Immature natural killer cell (primary cell): ENCODE data around the gene GPATCH2L. TPM values are rescaled to one million over a fixed set of nuclear protein-coding genes. Genes with fewer than 3 reads are reported as not detected.

Experiments used
- DNase-seq, 3 donors: peaks; one replicate each; pipeline ENCODE4 v3.0.0; 2022; ENCODE audit warnings: mixed read lengths in 1 of 3
- H3K27ac Mint-ChIP-seq, 6 donors: one replicate each; pipeline ENCODE4 v1.8.0; 2020; ENCODE audit warnings: mixed read lengths in 6 of 6, mild to moderate bottlenecking in 5 of 6, inconsistent platforms in 4 of 6, moderate library complexity in 3 of 6
- H3K27me3 Mint-ChIP-seq, 3 donors: one replicate each; pipeline ENCODE4 v1.8.0; 2020 to 2021; ENCODE audit warnings: low read depth in 3 of 3, mild to moderate bottlenecking in 3 of 3, mixed read lengths in 3 of 3, moderate library complexity in 3 of 3, inconsistent platforms in 1 of 3
- H3K36me3 Mint-ChIP-seq, 3 donors: one replicate each; pipeline ENCODE4 v1.8.0; 2020; ENCODE audit warnings: mixed read lengths in 3 of 3, inconsistent platforms in 2 of 3, mild to moderate bottlenecking in 2 of 3
- H3K4me1 Mint-ChIP-seq, 2 donors: one replicate each; pipeline ENCODE4 v1.8.0; 2020; ENCODE audit warnings: inconsistent platforms in 2 of 2, mild to moderate bottlenecking in 2 of 2, mixed read lengths in 2 of 2, moderate library complexity in 1 of 2
- H3K4me3 Mint-ChIP-seq, 5 donors: one replicate each; pipeline ENCODE4 v1.8.0; 2020; ENCODE audit warnings: mild to moderate bottlenecking in 5 of 5, mixed read lengths in 5 of 5, inconsistent platforms in 3 of 5, moderate library complexity in 3 of 5
- H3K9me3 Mint-ChIP-seq, 6 donors: one replicate each; pipeline ENCODE4 v1.8.0; 2020; ENCODE audit warnings: mild to moderate bottlenecking in 6 of 6, mixed read lengths in 6 of 6, inconsistent platforms in 4 of 6, moderate library complexity in 3 of 6
- polyA plus RNA-seq, 3 donors: library from polyadenylated mRNA; unstranded; fragments of 300-500 nt; fragmentation: Illumina TruSeq; gene quantifications; one replicate each; pipeline ENCODE4 v1.2.3, GENCODE V29; 2021

The GPATCH2L gene
- polyA plus RNA-seq, 3 donors from 2014 or later, result 9.4 to 15.7 (median 14.7) TPM

- peak overlapping the region in 2 of 6 donors; percentile 11 to 32 for H3K27ac Mint-ChIP-seq
- no peaks in the 10 kb centered on the region for H3K9me3 Mint-ChIP-seq
- peaks cover 2 to 10% of the 10 kb centered on the region in 2 donors for H3K4me1 Mint-ChIP-seq
- H3K36me3 Mint-ChIP-seq, result peaks cover 31 to 52% (median 48%) of the 10 kb centered on the region in 3 donors
- DNase-seq, result no peak
- H3K4me3 Mint-ChIP-seq, result no peak overlapping the region
- no peaks in the 10 kb centered on the region for H3K27me3 Mint-ChIP-seq
Measured at GRCh38 chr14:76195003-76195402, 43.3 kb downstream of the GPATCH2L start.

- H3K36me3 Mint-ChIP-seq, result peaks cover 47 to 52% (median 52%) of the 10 kb centered on the region in 3 donors
- H3K4me3 Mint-ChIP-seq, result no peak overlapping the region
- H3K9me3 Mint-ChIP-seq, result no peaks in the 10 kb centered on the region
- no peaks in the 10 kb centered on the region for H3K27me3 Mint-ChIP-seq
- DNase-seq, result no peak
- no peaks in the 10 kb centered on the region for H3K4me1 Mint-ChIP-seq
- H3K27ac Mint-ChIP-seq, result no peak overlapping the region
Measured at GRCh38 chr14:76196980-76197695, 45.4 kb downstream of the GPATCH2L start.

GRCh38 chr14:76201162-76201561 lies 49.4 kb downstream of the GPATCH2L start:
- Mint-ChIP-seq H3K27me3 (no peaks in the 10 kb centered on the region), H3K4me3 (no peak overlapping the region), H3K4me1 (no peaks in the 10 kb centered on the region), H3K36me3 (peaks cover 39 to 65% (median 52%) of the 10 kb centered on the region in 3 donors), H3K27ac (no peak overlapping the region), H3K9me3 (no peaks in the 10 kb centered on the region)
- no peak for DNase-seq

GRCh38 chr14:76203086-76204001 lies 51.6 kb downstream of the GPATCH2L start:
- Mint-ChIP-seq H3K36me3 (peaks cover 22 to 49% (median 37%) of the 10 kb centered on the region in 3 donors), H3K4me1 (no peaks in the 10 kb centered on the region), H3K4me3 (no peak overlapping the region), H3K9me3 (no peaks in the 10 kb centered on the region), H3K27me3 (no peaks in the 10 kb centered on the region), H3K27ac (no peak overlapping the region)
- DNase-seq, result no peak

- no peak overlapping the region for H3K4me3 Mint-ChIP-seq
Measured at GRCh38 chr14:76204461-76205230, 52.9 kb downstream of the GPATCH2L start.

GRCh38 chr14:76205708-76206107 lies 54.0 kb downstream of the GPATCH2L start:
- Mint-ChIP-seq H3K27me3 (no peaks in the 10 kb centered on the region), H3K9me3 (peaks cover 0 to under 1% (median 0%) of the 10 kb centered on the region in 6 donors), H3K27ac (peak overlapping the region in 1 of 6 donors; percentile 41), H3K4me1 (no peaks in the 10 kb centered on the region), H3K4me3 (no peak overlapping the region), H3K36me3 (peaks cover 10 to 38% (median 33%) of the 10 kb centered on the region in 3 donors)
- no peak for DNase-seq

More at GRCh38 chr14:76204461-76205230, 52.9 kb downstream of the GPATCH2L start:
- Mint-ChIP-seq H3K27ac (no peak overlapping the region), H3K4me1 (no peaks in the 10 kb centered on the region), H3K36me3 (peaks cover 18 to 49% (median 37%) of the 10 kb centered on the region in 3 donors), H3K27me3 (no peaks in the 10 kb centered on the region), H3K9me3 (no peaks in the 10 kb centered on the region)
- DNase-seq, result no peak

GRCh38 chr14:76208340-76208739 lies 56.6 kb downstream of the GPATCH2L start:
- Mint-ChIP-seq H3K36me3 (peaks cover 10 to 18% (median 15%) of the 10 kb centered on the region in 3 donors), H3K9me3 (peaks cover 0 to 6% (median 0%) of the 10 kb centered on the region in 6 donors), H3K4me1 (no peaks in the 10 kb centered on the region), H3K27ac (peak overlapping the region in 2 of 6 donors; percentile 5 to 13), H3K27me3 (no peaks in the 10 kb centered on the region), H3K4me3 (no peak overlapping the region)
- DNase-seq, result no peak

GRCh38 chr14:76212242-76212641 lies 60.5 kb downstream of the GPATCH2L start:
- H3K4me3 Mint-ChIP-seq, result no peak overlapping the region
- no peak overlapping the region for H3K27ac Mint-ChIP-seq
- no peaks in the 10 kb centered on the region for H3K27me3 Mint-ChIP-seq
- peaks cover 4 to 7% (median 4%) of the 10 kb centered on the region in 3 donors for H3K36me3 Mint-ChIP-seq
- no peaks in the 10 kb centered on the region for H3K4me1 Mint-ChIP-seq
- peaks cover 0 to 6% (median 0%) of the 10 kb centered on the region in 6 donors for H3K9me3 Mint-ChIP-seq
- no peak for DNase-seq

- peaks cover 0 to 4% (median 1%) of the 10 kb centered on the region in 3 donors for H3K27me3 Mint-ChIP-seq
- no peak overlapping the region for H3K4me3 Mint-ChIP-seq
- H3K9me3 Mint-ChIP-seq, result peaks cover 0 to 4% (median 0%) of the 10 kb centered on the region in 6 donors
- peaks cover 0 to 5% (median 3%) of the 10 kb centered on the region in 3 donors for H3K36me3 Mint-ChIP-seq
- no peak for DNase-seq
- no peak overlapping the region for H3K27ac Mint-ChIP-seq
- H3K4me1 Mint-ChIP-seq, result no peaks in the 10 kb centered on the region
Measured at GRCh38 chr14:76217179-76217578, 65.5 kb downstream of the GPATCH2L start.

- Mint-ChIP-seq H3K4me1 (no peaks in the 10 kb centered on the region), H3K4me3 (no peak overlapping the region), H3K9me3 (no peaks in the 10 kb centered on the region), H3K36me3 (peaks cover 0 to 5% (median 3%) of the 10 kb centered on the region in 3 donors), H3K27ac (no peak overlapping the region), H3K27me3 (peaks cover 0 to 4% (median 1%) of the 10 kb centered on the region in 3 donors)
- no peak for DNase-seq
Measured at GRCh38 chr14:76218662-76219061, 66.9 kb downstream of the GPATCH2L start.

GRCh38 chr14:76219873-76220272 lies 68.2 kb downstream of the GPATCH2L start:
- no peaks in the 10 kb centered on the region for H3K9me3 Mint-ChIP-seq
- peaks cover 0 to 4% (median 1%) of the 10 kb centered on the region in 3 donors for H3K27me3 Mint-ChIP-seq
- DNase-seq, result no peak

GRCh38 chr14:76227450-76228050 lies 75.8 kb downstream of the GPATCH2L start:
- no peak for DNase-seq
- H3K27ac Mint-ChIP-seq, result no peak overlapping the region

More at GRCh38 chr14:76219873-76220272, 68.2 kb downstream of the GPATCH2L start:
- no peak overlapping the region for H3K4me3 Mint-ChIP-seq
- peaks cover 0 to 5% (median 0%) of the 10 kb centered on the region in 3 donors for H3K36me3 Mint-ChIP-seq
- no peaks in the 10 kb centered on the region for H3K4me1 Mint-ChIP-seq
- H3K27ac Mint-ChIP-seq, result no peak overlapping the region

GRCh38 chr14:76228138-76228537 lies 76.4 kb downstream of the GPATCH2L start:
- no peak for DNase-seq

More at GRCh38 chr14:76227450-76228050, 75.8 kb downstream of the GPATCH2L start:
- H3K36me3 Mint-ChIP-seq, result peaks cover 0 to 6% (median 0%) of the 10 kb centered on the region in 3 donors
- no peaks in the 10 kb centered on the region for H3K4me1 Mint-ChIP-seq
- no peak overlapping the region for H3K4me3 Mint-ChIP-seq
- no peaks in the 10 kb centered on the region for H3K9me3 Mint-ChIP-seq
- peaks cover 0 to 3% (median 0%) of the 10 kb centered on the region in 3 donors for H3K27me3 Mint-ChIP-seq

More at GRCh38 chr14:76228138-76228537, 76.4 kb downstream of the GPATCH2L start:
- no peaks in the 10 kb centered on the region for H3K4me1 Mint-ChIP-seq
- H3K4me3 Mint-ChIP-seq, result no peak overlapping the region
- H3K9me3 Mint-ChIP-seq, result no peaks in the 10 kb centered on the region
- H3K36me3 Mint-ChIP-seq, result peaks cover 0 to 7% (median 0%) of the 10 kb centered on the region in 3 donors
- H3K27me3 Mint-ChIP-seq, result peaks cover 0 to 3% (median 0%) of the 10 kb centered on the region in 3 donors
- H3K27ac Mint-ChIP-seq, result no peak overlapping the region
